ENCODE data around the gene KDM4F. TPM values are rescaled to one million over a fixed set of nuclear protein-coding genes. Genes with fewer than 3 reads are reported as not detected.

The KDM4F gene
- total and polyA plus RNA-seq, 4 donors, result not detected

- Histone ChIP-seq H3K4me1 (ENCODE audit: control insufficient read depth in 4 of 4, insufficient read depth in 4 of 4, low read length in 3 of 4) (no peaks in the 10 kb centered on the region), H3K36me3 (ENCODE audit: control insufficient read depth in 4 of 4, insufficient read depth in 3 of 4, low read depth in 1 of 4, low read length in 3 of 4) (no peaks in the 10 kb centered on the region), H3K27ac (ENCODE audit: low read depth in 1 of 2, low read length in 2 of 2) (no peak overlapping the region), H3K9ac (ENCODE audit: low read depth in 1 of 2, low read length in 2 of 2) (no peak overlapping the region), H3K27me3 (ENCODE audit: control insufficient read depth in 4 of 4, insufficient read depth in 4 of 4, low read length in 3 of 4) (peaks cover 0 to 4% (median 0%) of the 10 kb centered on the region in 4 donors), H3K4me3 (ENCODE audit: low read depth in 1 of 3, low read length in 3 of 3) (no peak overlapping the region), H3K9me3 (ENCODE audit: control insufficient read depth in 4 of 4, low read length in 3 of 4) (peaks cover 0 to 8% (median 1%) of the 10 kb centered on the region in 4 donors)
- 60% methylated on average over 1 of the region's 1 CpG for WGBS
- TF ChIP-seq RXRA (IDR thresholded peaks at IDR 0.05) (no peak), FOXA2 (IDR thresholded peaks at IDR 0.05) (no peak), TAF1 (conservative IDR thresholded peaks at IDR 0.05) (no peak), GABPA (IDR thresholded peaks at IDR 0.05 in 1 of 2, conservative IDR thresholded peaks at IDR 0.05 in 1 of 2) (no peak)
- no peak for DNase-seq (ENCODE audit: low spot score)
These were observed 43.6 kb upstream of the KDM4F start for GRCh38 chr11:95005642-95006041.

- Histone ChIP-seq H3K27ac (ENCODE audit: low read depth in 1 of 2, low read length in 2 of 2) (no peak overlapping the region), H3K9me3 (ENCODE audit: control insufficient read depth in 4 of 4, low read length in 3 of 4) (peaks cover 0 to 8% (median 1%) of the 10 kb centered on the region in 4 donors), H3K9ac (ENCODE audit: low read depth in 1 of 2, low read length in 2 of 2) (no peak overlapping the region), H3K4me3 (ENCODE audit: low read depth in 1 of 3, low read length in 3 of 3) (no peak overlapping the region), H3K27me3 (ENCODE audit: control insufficient read depth in 4 of 4, insufficient read depth in 4 of 4, low read length in 3 of 4) (peaks cover 0 to 6% (median 2%) of the 10 kb centered on the region in 4 donors), H3K36me3 (ENCODE audit: control insufficient read depth in 4 of 4, insufficient read depth in 3 of 4, low read depth in 1 of 4, low read length in 3 of 4) (no peaks in the 10 kb centered on the region), H3K4me1 (ENCODE audit: control insufficient read depth in 4 of 4, insufficient read depth in 4 of 4, low read length in 3 of 4) (no peaks in the 10 kb centered on the region)
- TF ChIP-seq GABPA (IDR thresholded peaks at IDR 0.05 in 1 of 2, conservative IDR thresholded peaks at IDR 0.05 in 1 of 2) (no peak), NR2F2 (IDR thresholded peaks at IDR 0.05) (no peak), EGR1 (IDR thresholded peaks at IDR 0.05; ENCODE audit: low read depth in 2 of 2) (no peak), SP1 (IDR thresholded peaks at IDR 0.05) (no peak), MAX (IDR thresholded peaks at IDR 0.05) (no peak), RXRA (IDR thresholded peaks at IDR 0.05) (no peak), HNF4A (conservative IDR thresholded peaks at IDR 0.05) (no peak), ATF3 (IDR thresholded peaks at IDR 0.05) (no peak), HNF4G (IDR thresholded peaks at IDR 0.05) (no peak), YY1 (IDR thresholded peaks at IDR 0.05) (no peak), REST (IDR thresholded peaks at IDR 0.05) (no peak), JUND (IDR thresholded peaks at IDR 0.05) (no peak), FOXA2 (IDR thresholded peaks at IDR 0.05) (no peak), TAF1 (conservative IDR thresholded peaks at IDR 0.05) (no peak), ZBTB33 (IDR thresholded peaks at IDR 0.05) (no peak), CTCF (IDR thresholded peaks at IDR 0.05; ENCODE audit: low read depth, low read length, missing input control) (no peak), RAD21 (IDR thresholded peaks at IDR 0.05) (no peak)
- no peak for DNase-seq (ENCODE audit: low spot score)
These were observed 37.8 kb upstream of the KDM4F start for GRCh38 chr11:95011376-95011775.
